Ishikawa (cell line): ENCODE results near the gene A2M.

Experiments
- CEBPB ChIP-seq: IDR thresholded peaks from 2 replicates; pipeline ENCODE4 v1.6.1; 2012
- EGR1 ChIP-seq: IDR thresholded peaks from 2 replicates; pipeline ENCODE4 v1.6.1; 2012
- EP300 ChIP-seq: IDR thresholded peaks from 2 replicates; pipeline ENCODE4 v1.6.1; 2012; ENCODE audit warnings: borderline replicate concordance
- RAD21 ChIP-seq: IDR thresholded peaks from 2 replicates; pipeline ENCODE4 v1.6.1; 2012; ENCODE audit warnings: low read depth
- TAF1 ChIP-seq: IDR thresholded peaks from 2 replicates; pipeline ENCODE4 v1.6.1; 2012; ENCODE audit warnings: low read depth, mild to moderate bottlenecking
- TEAD4 ChIP-seq: IDR thresholded peaks from 2 replicates; pipeline ENCODE4 v1.6.1; 2012
- ZBTB7A ChIP-seq: IDR thresholded peaks from 2 replicates; pipeline ENCODE4 v1.6.1; 2012; ENCODE audit warnings: low read depth
- TF ChIP-seq, protein P1 (sequence below): IDR thresholded peaks from 2 replicates; pipeline ENCODE4 v1.6.1; 2012
- TF ChIP-seq, protein P2 (sequence below): IDR thresholded peaks from 2 replicates; pipeline ENCODE4 v1.6.1; 2012; ENCODE audit warnings: low read depth, mild to moderate bottlenecking

DNA sequence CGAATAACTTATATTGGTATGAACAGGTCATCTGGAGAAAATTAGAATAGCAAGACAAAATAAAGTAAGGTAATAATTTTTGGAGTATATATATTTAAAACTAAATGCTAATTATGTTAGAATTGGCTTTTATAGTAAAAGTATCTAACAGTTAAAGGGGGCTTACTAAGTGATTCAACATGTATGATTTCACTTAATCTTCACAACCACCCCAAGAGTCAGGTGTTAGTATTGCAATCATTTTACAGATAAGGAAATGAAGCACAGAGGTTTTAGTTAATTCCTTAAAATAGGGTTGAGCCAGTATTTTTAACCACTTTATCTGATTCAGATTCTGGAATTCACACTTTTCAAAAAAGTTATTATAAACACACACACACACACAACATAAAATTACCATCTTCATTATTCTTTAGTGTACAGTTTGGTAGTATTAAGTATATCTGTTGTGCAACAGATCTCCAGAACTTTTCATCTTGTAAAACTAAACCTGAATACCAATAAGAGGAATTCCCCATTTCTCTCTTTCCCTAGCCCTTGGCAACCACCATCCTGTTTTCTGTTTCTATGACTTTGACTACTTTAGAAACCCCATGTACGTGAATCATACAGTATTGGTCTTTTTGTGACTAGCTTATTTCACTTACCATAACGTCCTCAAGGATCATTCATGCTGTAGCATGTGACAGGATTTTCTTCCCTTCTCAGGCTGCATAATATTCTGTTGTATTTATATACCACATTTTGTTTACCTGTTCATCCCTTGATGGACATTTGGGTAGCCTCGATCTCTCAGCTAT lies 12.5 kb downstream of the A2M start:
- no peak for TF ChIP-seq TEAD4
- TF ChIP-seq CEBPB = no peak
- TF ChIP-seq EP300 = no peak
- no peak for TF ChIP-seq EGR1
- TF ChIP-seq ZBTB7A = no peak
- TF ChIP-seq RAD21 = no peak
- TF ChIP-seq TAF1 = no peak
- TF ChIP-seq, protein P1, sequence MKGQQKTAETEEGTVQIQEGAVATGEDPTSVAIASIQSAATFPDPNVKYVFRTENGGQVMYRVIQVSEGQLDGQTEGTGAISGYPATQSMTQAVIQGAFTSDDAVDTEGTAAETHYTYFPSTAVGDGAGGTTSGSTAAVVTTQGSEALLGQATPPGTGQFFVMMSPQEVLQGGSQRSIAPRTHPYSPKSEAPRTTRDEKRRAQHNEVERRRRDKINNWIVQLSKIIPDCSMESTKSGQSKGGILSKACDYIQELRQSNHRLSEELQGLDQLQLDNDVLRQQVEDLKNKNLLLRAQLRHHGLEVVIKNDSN = no peak
- TF ChIP-seq, protein P2, sequence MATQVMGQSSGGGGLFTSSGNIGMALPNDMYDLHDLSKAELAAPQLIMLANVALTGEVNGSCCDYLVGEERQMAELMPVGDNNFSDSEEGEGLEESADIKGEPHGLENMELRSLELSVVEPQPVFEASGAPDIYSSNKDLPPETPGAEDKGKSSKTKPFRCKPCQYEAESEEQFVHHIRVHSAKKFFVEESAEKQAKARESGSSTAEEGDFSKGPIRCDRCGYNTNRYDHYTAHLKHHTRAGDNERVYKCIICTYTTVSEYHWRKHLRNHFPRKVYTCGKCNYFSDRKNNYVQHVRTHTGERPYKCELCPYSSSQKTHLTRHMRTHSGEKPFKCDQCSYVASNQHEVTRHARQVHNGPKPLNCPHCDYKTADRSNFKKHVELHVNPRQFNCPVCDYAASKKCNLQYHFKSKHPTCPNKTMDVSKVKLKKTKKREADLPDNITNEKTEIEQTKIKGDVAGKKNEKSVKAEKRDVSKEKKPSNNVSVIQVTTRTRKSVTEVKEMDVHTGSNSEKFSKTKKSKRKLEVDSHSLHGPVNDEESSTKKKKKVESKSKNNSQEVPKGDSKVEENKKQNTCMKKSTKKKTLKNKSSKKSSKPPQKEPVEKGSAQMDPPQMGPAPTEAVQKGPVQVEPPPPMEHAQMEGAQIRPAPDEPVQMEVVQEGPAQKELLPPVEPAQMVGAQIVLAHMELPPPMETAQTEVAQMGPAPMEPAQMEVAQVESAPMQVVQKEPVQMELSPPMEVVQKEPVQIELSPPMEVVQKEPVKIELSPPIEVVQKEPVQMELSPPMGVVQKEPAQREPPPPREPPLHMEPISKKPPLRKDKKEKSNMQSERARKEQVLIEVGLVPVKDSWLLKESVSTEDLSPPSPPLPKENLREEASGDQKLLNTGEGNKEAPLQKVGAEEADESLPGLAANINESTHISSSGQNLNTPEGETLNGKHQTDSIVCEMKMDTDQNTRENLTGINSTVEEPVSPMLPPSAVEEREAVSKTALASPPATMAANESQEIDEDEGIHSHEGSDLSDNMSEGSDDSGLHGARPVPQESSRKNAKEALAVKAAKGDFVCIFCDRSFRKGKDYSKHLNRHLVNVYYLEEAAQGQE = no peak
